ENCODE measurements around the gene ANKRD53.

Gene ANKRD53

GRCh38 chr2:70981421-70981820, 3.0 kb downstream of the ANKRD53 start:
- TF ChIP-seq SIN3A (IDR thresholded peaks at IDR 0.05; ENCODE audit: borderline replicate concordance, insufficient read depth, low read length) = no peak
- TF ChIP-seq POLR2AphosphoS5 (IDR thresholded peaks at IDR 0.05; ENCODE audit: low read depth, low read length) = no peak
- no peak for TF ChIP-seq TAF1 (IDR thresholded peaks at IDR 0.05; ENCODE audit: borderline replicate concordance, insufficient read depth, low read length)
- no peak for TF ChIP-seq FOXP2 (optimal IDR thresholded peaks at IDR 0.05; ENCODE audit: borderline replicate concordance, extremely low read depth, extremely low read length, insufficient read depth)
- TF ChIP-seq REST (IDR thresholded peaks at IDR 0.05; ENCODE audit: insufficient read depth in 1 of 2, low read depth in 2 of 2, low read length in 2 of 2) = no peak

GRCh38 chr2:70981866-70982810, 3.7 kb downstream of the ANKRD53 start:
- TF ChIP-seq SIN3A (IDR thresholded peaks at IDR 0.05; ENCODE audit: borderline replicate concordance, insufficient read depth, low read length) (no peak), POLR2AphosphoS5 (IDR thresholded peaks at IDR 0.05; ENCODE audit: low read depth, low read length) (no peak), REST (IDR thresholded peaks at IDR 0.05; ENCODE audit: insufficient read depth in 1 of 2, low read depth in 2 of 2, low read length in 2 of 2) (no peak), FOXP2 (optimal IDR thresholded peaks at IDR 0.05; ENCODE audit: borderline replicate concordance, extremely low read depth, extremely low read length, insufficient read depth) (no peak), TAF1 (IDR thresholded peaks at IDR 0.05; ENCODE audit: borderline replicate concordance, insufficient read depth, low read length) (no peak)

- TF ChIP-seq POLR2AphosphoS5 (IDR thresholded peaks at IDR 0.05; ENCODE audit: low read depth, low read length) = no peak
- TF ChIP-seq SIN3A (IDR thresholded peaks at IDR 0.05; ENCODE audit: borderline replicate concordance, insufficient read depth, low read length) = no peak
- TF ChIP-seq FOXP2 (optimal IDR thresholded peaks at IDR 0.05; ENCODE audit: borderline replicate concordance, extremely low read depth, extremely low read length, insufficient read depth) = no peak
- no peak for TF ChIP-seq TAF1 (IDR thresholded peaks at IDR 0.05; ENCODE audit: borderline replicate concordance, insufficient read depth, low read length)
- no peak for TF ChIP-seq REST (IDR thresholded peaks at IDR 0.05; ENCODE audit: insufficient read depth in 1 of 2, low read depth in 2 of 2, low read length in 2 of 2)
Observed at GRCh38 chr2:70982971-70983370, 4.5 kb downstream of the ANKRD53 start.

GRCh38 chr2:70983506-70984227, 5.2 kb downstream of the ANKRD53 start:
- TF ChIP-seq REST (IDR thresholded peaks at IDR 0.05; ENCODE audit: insufficient read depth in 1 of 2, low read depth in 2 of 2, low read length in 2 of 2) = no peak

All from PFSK-1 (cell line).